Pons (tissue), 1 donor: Measurements from ENCODE around the gene CENPS.
"Not testable (repeated sequence)": the region's sequence is repeated elsewhere in the genome, so short reads cannot be mapped to it uniquely, and the experiment has no call there.

Experiments used
- DNase-seq: peaks from one replicate; pipeline ENCODE4 v3.0.0-alpha.2; 2016; ENCODE audit warnings: low spot score

CENPS gene

DNA sequence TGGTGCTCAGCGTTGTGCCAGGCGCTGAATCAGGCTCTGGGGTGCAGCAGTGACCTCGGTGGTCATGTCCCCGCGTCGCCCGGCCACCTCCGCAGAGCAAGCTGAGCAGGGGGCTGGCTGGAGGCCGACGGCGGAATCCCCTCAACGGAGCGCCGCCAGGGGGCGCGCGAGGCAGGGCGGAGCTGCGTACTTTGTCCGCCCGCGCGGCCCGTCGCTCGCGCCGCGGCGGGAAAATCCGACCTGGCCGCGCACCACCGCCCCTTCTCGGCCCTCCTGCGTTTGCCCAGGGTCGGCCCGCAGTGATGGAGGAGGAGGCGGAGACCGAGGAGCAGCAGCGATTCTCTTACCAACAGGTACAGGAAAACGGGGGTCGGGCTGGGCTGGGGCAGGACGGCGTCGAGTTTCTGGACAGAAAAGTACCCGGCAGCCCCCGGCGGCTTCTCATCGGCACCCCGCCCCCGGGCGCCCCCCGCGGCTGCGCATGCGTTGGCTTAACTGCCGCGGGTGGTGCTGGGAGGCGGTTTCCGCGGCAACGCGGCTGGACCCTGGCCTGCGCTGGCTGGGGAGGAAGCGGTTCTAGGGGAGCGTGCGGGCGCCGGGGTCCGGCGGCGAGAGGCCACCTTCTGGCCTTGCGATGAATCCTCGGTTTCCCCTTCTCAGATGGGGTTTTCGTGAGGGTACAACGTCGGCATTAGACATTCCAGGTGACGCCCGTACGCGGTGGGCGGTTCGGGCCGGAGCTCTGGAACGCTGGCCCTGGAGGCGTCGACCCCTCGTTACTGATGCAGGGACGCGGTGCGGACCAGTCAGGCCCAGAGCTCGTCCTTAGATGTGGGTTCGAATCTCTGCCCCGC, at the start of gene CENPS:
Gene CENPS, plus strand, starts transcription at position 218 of the 854 bp plus-strand sequence. Its CDS starts 85 bp downstream, at position 303.
- peak; percentile 82 for DNase-seq

- peak; percentile 59 for DNase-seq
Measured at GRCh38 chr1:10380594-10381275, 49.5 kb upstream of the CENPS start.

GRCh38 chr1:10383630-10384029, 46.6 kb upstream of the CENPS start:
- DNase-seq, result no peak

GRCh38 chr1:10384219-10384618, 46.0 kb upstream of the CENPS start:
- DNase-seq, result no peak

GRCh38 chr1:10386761-10387676, 43.2 kb upstream of the CENPS start:
- DNase-seq, result no peak

DNA sequence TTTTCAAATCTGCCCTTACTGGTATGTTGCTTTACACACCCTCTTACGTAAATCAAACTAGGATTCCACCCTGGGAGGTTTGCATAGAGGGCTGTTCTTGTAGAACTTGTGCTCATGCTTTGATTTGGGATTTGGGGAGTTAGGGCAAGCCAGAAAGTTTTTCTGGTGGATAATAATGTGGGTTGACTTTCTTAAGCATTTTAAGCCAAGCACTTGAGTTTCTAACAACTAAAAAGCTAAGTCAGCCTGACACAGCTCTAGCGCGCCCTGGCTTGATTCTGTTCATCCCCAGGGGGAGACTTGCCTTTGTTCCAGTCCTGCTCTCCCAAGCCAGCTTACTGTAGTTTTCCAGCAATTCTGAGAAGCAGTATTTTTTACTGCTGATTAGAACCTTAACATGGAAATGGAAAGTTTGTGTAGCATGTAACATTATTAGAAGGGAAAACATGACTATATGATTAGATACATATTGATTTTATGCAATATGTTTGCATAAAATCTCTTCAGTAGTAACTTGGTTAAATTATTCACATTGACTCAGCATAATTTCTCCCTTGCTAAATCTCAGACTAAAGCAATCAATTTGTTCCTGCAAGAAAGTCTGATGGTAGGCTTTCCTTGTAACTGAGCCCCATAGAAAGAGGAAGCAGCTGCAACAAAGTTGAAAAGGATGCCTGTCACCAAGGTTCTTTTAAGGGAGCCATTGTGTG, 42.4 kb upstream of the CENPS start:
- peak; percentile 66 for DNase-seq

DNA sequence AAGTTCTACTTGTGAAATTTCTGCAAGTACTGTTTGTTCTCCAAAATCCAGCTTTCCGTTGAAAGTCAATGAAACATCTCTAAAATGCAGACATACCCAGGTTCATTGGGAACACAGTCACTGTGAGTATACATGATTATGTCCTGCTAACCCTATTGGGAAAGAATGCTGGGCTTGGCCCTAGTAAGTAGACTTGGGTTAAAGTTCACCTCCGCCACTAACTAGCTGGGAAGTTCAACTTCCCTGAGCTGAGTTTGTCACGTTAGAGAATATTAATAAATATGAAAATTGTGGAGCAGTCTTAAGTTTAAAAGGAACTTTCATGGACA, 41.9 kb upstream of the CENPS start:
- DNase-seq, result no peak

DNA sequence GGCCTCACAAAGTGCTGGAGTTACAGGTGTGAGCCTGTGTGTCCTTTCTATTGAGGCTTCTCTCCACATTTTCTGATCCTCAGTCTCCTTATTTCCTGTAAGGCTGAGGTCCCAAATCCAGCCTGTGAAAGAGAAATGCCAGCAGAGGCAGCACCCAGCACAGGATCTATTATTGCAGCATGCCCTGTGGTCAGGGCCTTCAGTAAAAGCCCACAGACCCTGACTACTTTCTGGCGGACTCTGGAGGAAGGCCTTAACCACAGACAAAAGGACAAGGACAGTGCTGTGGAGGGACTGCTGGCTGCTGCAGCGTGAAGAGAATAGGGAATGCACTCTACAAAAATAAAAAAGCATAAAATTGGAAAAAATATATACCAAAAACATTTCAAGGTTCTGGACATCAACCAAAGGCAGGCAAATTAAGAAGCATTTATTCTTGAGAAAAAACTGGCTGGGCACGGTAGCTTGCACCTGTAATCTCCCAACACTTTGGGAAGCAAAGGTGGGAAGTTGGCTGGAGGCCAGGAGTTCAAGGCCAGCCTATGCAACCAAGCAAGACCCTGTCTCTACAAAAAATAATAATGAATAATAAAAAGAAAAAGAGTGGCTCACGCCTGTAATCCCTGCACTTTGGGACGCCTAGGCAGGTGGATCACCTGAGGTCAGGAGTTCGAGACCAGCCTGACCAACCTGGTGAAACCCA, 40.8 kb upstream of the CENPS start:
- no peak for DNase-seq

GRCh38 chr1:10396870-10397269, 33.4 kb upstream of the CENPS start:
- no peak for DNase-seq

GRCh38 chr1:10398278-10398733, 31.9 kb upstream of the CENPS start:
- DNase-seq, result peak; percentile 31

GRCh38 chr1:10398734-10399443, 31.3 kb upstream of the CENPS start, which contains the start of gene PGD:
PGD (plus strand) TSS chr1:10399064; CDS start chr1:10399118, 54 bp downstream.
- peak; percentile 97 for DNase-seq

DNA sequence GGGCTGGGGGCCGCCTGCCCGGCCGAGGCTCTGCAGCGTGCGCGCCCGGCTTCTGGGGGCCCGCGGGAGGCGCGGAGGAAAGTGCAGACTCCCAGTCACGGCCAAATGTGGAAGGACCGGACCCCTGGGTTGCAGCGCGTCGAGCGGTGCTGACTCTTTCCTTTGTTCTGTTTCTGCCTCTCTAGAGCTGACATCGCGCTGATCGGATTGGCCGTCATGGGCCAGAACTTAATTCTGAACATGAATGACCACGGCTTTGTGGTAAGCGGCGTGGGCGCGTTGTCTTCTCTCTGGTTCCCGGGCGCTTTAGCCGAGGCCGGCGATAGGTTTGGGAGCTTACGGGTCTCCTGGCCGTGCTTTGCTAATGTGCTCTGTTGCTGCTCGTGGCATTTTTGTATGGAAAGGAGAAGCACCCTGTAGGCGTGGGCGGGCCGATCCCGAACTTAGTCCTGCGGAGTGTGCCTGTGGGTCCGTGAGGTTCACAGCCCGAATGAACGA, 30.7 kb upstream of the CENPS start:
- peak; percentile 32 for DNase-seq

GRCh38 chr1:10400013-10400412, 30.2 kb upstream of the CENPS start:
- DNase-seq, result no peak

DNA sequence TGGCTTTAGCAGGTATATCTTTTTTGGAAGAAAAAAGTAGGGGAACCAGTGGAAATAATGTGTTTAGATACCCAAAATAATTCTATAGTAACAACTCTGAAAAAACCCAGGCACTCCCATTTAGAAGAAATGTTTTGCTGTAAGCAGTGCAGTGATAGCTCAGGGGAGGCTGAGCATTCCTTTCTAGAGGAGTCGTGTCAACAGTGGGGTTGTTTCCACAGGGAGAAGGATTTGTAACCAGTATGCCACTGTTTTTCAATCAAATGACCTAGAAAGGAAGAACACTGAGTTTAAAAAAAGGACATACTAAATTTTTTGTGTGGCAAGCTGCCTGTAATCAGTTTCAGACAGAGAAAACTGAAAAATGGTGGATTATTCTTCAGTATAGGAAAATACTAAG, 29.0 kb upstream of the CENPS start:
- no peak for DNase-seq

DNA sequence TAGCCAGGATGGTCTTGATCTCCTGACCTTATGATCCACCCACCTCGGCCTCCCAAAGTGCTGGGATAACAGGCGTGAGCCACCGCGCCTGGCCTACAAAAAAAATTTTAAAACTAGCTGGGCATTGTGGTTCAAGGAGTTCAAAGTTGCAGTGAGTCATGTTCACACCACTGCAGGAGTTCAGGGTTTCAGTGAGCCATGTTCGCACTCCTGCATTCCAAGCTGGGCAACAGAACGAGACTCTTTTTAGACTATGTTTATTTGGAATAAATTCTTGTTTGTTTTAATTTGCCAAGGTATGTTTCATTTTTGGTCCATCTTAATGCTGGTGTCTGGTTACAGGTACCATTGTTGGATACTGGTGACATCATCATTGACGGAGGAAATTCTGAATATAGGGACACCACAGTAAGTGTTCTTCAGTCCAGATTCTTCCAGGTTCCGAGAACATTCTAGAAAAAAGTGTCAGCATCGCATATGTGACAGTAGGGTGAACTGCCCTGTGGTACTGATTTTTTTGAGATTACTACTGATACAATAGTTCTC, 27.4 kb upstream of the CENPS start:
- DNase-seq, result no peak

DNA sequence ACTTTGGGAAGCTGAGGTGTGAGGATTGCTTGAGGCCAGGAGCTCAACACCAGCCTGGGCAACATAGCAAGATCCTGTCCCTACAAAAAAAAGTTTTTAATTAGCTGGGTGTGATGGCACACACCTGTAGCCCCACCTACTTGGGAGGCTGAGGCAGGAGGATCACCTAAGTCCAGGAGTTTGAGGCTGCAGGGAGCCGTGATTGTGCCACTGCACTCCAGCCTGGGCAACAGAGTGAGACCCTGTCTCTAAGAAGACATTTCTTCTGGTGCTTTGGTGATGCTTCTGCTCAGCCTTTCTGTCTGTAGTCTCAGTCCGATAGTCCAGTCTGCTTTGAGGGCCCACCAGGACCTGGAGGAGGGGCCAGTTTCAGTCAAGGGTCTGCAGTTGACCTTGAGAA, 23.0 kb upstream of the CENPS start:
- no peak for DNase-seq

GRCh38 chr1:10415211-10415930, 14.9 kb upstream of the CENPS start:
- DNase-seq, result peak; percentile 67

DNA sequence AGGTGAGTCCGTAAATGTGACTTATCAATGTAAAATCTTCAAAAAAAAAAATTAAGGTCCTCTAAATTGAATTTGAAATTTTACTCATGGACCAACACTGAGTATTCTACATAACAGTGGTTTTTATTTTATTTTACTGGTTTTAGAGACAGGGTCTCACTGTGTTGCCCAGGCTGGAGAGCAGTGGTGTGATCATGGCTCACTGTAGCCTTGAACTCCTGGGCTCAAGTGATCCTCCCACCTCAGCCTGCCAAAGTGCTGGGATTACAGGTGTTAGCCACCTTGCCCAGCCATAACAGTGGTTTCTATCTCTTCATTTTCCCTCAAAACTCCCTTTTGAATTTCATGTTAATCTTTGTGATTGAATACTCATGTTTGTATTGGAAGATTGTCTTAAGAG, 14.3 kb upstream of the CENPS start:
- not testable (repeated sequence) for DNase-seq

GRCh38 chr1:10418741-10419140, 11.5 kb upstream of the CENPS start:
- not testable (repeated sequence) for DNase-seq
